GM04503 (cell line): ENCODE measurements around the gene ILK.
A peak's percentile ranks its signal among the peaks of the same experiment; 100 is the strongest.

Experiments
- DNase-seq: peaks from one replicate; pipeline ENCODE4 v3.0.0-alpha.2; 2012; ENCODE audit warnings: low read depth

The ILK gene

DNA sequence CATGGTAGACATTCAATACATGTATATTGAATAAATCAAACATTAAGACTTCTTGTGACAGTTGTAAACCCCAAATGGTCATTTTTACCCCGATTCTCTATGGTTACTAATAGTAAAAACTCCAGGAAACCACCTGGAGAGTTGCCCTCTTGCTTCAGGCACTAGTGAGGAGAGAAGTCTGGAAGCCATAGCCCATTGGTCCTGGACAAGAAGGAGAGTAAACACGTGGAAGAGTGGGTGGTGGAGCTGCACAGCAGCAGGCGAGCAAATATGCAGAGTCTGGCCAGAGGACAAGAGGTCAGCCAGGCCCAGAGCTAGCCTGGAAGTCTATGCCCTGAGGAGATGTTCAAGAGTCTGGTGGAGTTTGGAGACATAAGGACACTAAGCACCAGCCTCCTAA, 34.3 kb downstream of the ILK start:
- DNase-seq = peak; percentile 91

DNA sequence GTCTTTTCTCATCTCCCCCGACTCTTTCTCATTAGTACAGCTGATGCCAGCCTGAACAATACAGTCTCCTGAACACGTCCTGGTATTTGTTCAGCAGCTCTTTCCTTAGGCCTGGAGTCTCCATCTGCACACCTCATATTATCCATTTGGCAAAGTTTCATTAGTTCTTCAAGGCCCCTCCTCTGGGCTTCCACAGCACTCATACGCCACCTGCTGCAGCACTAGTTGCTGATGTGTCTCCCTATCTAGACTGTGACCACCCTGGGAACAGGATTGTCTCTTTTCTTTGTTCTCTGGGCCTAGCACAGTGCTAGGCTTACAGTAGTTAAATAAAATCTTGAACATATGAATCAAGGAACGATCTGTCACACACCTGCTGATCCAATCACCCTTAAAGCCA, 34.9 kb downstream of the ILK start:
- no peak for DNase-seq

DNA sequence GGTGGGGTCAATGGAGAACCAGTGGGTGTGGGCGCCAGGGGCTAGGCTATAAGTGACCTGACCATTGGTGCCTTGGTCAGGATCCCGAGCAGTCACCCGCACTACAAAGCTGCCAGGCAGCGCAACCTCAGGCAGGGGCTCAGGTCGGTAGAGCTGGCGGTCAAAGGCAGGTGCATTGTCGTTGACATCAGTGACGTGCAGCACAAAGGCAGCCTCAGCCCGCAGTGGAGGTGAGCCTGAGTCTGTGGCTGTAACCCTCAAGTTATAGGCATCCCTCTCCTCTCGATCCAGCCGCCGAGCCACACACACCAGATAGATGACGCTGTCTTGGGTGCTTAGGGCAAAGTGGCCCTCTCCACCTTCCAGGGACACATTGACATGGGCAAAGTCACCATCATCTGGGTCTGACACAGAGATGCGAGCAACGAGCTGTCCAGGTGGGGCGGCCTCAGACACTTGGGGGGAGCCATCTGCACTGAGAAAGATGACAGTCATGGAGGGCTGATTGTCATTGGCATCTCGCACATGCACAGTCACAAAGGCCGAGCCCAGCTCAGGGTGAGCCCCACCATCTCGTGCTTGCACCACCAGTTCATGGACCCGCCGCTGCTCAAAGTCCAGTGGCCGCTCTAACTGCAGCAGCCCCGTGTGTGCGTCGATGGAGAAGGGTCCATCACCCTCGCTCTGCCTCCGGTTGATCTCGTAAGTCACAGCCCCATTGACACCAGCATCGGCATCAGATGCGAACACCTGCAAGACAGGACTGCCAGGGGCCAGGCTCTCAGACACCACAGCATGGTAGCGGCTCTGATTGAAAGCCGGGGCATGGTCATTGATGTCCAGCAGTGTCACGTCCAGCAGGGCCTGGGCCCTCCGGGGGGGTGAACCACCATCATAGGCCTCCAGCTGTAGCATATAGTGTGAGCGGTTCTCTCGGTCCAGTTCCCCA, 36.7 kb downstream of the ILK start:
- no peak for DNase-seq

DNA sequence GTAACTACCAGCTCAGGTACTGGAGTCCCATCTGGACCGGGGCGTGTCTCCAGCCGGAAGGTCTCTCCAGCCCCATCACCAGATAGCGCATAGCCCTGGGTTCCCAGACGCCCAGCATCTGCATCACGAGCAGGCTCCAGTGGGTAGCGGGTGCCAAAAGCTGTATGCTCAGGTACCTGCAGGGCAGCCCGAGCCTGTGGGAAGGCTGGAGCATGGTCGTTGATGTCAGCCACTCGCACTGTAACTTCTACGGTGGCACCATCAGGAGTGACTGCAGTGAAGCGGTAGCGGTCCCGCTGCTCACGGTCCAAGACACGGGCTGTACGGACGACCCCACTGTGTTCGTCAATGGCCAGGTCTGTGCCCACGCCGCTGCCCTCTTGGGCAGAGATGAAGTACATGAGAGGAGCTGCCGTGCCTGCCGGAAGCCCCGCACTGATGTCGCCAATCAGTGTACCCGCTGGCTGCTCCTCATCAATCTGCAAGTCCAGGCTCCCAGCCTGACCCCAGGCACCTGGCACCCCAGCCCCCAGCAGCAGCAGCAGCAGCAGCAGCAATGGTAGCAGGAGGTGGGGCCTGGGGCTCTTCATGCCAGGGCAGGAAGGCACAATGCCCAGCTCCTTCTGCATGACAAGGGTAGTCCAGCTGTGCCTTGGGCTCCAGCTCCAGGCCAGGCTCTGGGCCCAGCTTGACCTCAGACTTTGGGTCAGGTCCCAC, 37.6 kb downstream of the ILK start:
- no peak for DNase-seq

DNA sequence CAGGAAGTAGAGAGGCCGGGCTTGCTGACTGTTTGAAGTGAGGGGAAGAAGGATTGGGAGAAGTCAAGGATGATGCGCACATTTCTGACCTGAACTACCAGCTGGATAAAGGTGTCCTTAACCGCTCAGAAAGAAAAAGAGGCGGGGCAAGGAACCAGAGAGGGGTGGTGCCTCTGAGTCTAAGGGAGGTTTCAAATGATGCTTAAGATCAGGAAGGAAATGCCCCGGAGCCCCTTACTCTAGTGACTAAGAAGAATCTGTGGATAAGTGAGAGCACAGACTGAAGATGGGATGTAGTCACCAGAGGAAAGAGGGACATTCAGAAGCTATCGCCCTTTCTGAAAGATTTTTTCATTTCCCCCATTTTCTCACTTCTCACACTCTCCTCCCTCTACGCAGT, 39.4 kb downstream of the ILK start:
- DNase-seq = no peak

DNA sequence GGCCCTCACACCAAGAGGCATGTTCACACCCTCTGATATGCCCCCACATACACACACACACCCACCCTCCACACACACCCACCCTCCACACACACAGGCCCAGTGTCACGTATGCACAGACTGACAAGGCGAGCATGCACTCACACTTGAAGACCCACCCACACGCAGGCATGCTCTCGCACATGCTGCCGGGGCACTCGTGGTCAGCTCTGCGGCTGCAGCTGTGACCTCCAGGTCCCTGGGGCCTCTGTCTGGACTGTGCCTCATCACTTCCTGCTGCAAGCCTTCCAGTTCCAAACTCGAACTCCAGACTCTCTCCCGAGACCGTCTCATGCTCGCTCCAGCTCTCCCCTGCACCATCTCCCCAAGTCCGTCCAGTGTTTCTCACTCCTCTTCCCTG, 42.5 kb downstream of the ILK start:
- DNase-seq = peak; percentile 49

DNA sequence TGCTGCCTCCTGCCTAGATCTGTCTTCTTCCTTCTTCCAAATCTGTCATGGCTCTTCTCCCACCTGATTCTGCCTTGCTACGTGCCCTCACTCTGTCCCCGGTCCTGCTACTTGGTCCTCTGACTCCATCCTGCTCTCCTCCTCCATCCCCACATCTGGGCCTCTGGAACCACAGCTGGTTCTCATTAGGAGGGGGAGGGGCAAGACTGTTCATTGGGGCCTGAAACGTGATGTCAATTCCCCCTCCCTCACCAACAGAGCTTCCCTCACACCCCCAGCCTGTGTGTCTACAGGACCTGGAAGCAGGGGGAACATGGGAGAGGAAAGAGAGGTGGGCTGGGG, 43.0 kb downstream of the ILK start:
- DNase-seq = peak; percentile 27

DNA sequence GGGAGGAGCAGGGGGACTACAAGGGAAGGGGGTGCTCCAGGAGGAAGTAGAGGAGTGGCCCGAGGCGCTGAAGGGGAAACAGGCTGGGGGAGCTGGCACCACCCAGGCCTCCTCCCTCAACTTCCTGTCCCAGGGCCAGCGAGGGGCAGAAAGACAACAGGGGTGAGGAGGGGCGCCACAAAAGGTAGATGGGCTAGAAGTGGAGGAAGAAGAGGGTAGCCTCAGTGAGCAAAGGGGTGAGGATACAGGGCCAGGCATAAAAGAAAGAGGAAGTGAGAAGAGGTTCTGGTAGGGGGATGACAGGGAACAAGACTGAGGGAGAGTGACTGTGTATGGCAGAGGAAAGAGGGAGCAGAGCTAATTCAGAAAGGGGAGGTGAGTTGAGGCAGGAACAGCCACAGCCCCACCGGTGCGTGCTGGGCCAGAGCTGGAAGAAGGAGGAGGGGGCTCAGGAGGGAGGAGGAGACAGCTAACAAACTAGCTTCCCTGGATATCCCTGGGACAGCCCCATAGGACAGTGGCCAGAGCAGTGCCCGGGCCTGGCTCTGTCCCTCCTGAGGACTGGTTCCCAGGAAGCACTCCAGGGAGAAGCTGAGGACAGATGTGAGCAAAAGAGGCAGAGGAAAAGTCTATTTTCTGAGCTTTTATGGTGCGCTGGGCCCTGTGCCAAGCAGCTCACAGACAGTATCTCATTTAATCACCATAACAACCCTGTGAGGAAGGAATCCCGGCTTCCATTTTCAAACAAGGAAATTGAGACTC, 43.5 kb downstream of the ILK start:
- peak; percentile 54 for DNase-seq

DNA sequence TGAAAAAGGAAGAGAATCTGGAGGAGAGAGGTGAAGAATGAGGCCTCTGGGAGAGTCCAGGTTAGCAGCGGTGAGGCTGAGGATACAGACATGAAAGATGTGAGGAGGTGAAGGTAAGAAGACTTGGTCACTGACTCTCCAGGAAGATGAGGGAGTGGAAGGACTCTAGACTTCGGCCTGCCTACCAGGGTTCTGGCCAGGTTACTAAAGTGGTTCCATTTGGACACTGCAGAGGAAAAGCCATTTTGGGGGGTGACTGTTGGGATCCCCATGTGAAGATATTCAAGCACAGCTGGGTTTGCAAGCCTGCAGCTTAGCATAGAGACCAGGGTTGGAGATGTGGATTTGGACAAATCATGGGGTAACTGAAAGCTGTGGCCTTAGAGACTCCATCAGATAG, 44.3 kb downstream of the ILK start:
- no peak for DNase-seq

DNA sequence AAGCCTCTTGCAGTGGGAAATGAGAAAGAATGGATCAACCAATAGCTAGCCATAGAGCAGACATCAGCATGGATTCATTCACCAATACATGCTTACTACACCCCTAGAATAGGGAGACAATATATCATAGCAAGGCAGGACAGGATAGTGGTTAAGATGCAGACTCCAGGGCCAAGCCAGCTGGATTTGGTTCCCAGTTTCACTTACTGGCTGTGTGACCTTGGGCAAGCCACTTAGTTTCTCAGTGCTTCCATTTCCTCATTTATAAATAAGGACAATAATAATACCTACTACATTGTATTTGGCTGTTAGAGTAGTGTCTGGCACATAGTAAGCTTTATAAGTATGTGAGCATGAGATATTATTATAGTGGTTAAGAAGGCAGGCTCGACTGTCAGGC, 44.9 kb downstream of the ILK start:
- DNase-seq = no peak

DNA sequence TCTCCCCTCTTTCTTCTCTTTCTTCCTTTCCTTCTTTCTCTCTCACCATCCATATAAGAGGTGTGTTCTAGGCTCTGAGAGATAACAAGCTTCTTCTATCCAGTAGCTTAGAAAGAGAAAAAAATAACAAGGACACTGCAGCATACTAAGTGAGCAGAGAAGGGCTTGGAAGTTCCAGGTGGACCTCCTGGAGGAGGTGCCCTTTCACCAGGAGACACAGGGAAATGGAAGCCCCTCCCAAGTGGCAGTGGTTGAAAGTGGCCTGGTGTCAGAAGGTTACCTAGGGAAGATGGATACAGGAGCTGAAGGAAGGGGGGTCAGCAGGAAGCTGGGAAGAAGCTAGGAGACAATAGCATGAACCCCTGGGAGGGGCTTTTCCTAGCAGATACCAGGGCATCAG, 46.5 kb downstream of the ILK start:
- DNase-seq = no peak

DNA sequence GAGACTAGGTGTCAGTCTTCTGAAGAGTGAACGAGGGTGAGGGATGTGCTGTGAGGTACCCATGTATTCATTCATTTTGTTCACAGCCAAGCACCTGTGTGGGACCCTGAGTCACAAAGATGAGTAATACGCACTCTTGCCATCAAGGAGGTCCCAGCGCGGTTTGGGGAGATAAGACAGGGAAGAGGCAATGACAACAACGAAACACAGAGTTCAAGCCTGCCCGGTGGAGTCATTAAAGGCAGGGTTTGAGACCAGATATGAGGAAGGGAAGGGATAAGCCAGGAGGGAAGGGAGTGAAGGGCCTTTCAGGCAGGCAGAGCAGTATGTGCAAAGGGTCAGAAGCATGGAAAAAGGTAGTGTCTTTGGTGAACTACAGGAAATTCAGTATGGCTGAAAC, 47.4 kb downstream of the ILK start:
- DNase-seq = no peak

DNA sequence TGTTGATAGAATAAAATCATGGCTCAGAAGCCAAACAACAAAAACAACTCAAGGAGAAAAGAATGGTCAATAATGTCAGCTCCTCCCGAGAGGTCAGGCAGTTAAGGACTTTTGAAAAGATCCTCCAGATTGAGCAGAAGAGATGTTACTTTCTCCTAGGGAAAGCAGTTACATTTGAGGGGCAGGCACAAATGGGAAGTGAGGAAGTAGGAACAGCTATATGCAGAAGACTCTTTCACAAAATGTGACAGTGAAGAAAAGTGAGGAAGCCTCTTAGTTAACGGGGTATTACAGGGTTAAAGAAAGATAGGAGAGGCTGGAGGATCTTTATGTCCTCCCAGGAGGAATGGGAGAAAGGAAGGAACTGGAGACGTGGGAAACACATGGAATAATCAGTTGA, 48.6 kb downstream of the ILK start:
- DNase-seq = no peak

DNA sequence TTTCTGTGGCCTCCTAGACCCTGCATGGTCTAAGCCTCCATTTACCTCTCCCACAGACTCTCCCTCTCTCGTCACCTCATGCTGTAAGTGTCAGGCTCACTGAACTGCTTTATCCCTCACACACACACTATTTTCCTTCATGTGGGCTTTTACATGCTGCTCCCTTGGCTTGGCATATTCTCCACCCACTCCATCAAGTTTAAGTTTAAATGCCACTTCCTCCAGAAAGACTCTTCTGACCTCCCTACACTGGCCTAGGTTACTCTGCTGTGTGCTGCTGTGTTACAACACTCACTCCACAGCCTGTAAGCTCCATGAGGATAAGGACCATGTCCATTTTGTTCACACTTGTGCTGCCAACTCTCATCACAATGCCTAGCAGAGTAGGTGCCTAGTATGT, 49.5 kb downstream of the ILK start:
- DNase-seq = no peak

DNA sequence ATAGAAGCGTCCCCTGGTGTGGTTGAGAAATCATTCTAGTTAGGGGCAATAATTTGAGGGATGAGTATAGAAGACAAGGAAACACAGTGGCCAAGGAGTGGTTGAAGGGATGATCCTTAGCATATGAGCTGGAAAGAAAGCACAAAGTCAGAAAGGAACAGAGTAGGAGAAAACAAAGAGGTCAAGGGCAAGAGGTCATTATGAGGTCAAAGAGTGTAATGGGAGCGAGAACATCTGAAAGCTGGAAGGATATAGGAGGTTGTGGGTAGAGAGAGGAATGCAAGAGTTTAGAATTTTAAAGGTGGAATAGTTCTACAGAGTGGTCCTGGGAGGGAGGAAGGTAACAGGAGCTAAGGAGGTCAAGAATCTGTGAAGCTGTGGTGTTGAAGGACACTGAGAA, 50.1 kb downstream of the ILK start:
- no peak for DNase-seq

DNA sequence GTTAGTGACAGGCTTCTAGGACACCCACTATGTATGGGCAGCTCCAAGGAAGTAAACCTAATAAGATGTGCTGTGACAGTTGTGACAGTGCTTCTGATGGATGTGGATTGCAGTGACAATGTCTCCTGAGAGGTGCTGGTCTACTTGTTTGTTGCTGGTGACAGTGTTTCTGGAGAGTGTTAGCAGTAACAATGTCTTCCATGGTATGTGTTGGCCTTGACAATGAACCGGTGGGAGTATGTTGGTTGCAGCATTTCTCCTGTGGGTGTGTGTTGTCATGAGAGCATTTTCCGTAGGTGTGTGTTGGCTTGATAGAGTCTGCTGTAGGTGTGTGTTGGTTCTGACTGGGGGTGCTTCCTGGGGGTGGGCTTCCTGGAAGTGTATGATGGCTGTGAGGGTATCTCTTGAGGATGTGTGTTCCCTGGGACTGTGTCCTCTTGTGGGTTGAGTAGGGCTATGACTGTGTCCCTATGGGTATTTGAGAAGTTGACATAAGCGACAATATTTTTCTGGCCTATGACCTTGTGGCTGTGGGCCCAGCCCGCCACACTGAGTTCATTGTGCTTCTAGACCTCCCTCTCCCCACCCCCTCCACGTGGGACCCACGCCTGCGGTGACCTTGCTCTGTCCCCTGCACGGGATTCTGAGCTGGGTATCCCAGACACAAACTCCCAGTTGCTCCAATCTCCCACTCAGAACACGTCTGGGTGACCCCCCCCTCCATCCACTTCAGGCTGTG, 50.9 kb downstream of the ILK start:
- DNase-seq = no peak

DNA sequence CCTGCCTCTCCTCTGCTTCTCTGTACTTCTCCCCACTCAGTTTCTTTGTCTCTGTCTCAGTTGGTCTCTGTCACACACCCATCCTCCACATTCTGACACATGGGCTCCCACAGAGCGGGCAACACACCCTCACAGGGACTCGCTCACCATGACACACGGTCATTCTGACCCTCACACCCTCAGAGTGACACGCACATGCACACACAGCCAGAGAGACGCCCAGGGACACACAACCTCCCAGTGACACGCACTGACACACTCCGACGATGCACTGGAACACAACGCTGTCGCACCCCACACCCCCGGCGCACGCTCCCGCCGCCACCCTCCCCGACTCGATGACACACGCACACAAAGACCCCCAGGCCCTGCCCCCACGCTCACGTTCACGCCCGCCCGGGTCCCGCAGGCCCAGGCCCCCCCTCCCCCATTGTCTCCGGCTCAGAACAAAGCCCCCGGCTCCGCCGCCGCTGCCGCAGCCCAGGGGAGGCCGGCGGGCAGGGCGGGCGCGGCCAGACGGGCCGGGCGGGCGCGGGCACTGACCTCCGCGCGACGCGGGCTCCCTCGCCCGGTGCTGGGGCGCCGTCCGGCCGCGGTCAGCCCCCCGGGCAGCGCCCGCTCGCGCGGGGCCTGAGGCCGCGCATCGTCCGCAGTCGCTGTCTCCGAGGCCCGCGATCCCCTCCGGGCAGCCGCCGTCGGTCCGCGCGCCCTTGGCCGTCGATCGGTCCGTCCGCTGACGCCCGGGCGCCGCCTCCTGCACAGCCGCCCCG, 51.6 kb downstream of the ILK start:
- no peak for DNase-seq

DNA sequence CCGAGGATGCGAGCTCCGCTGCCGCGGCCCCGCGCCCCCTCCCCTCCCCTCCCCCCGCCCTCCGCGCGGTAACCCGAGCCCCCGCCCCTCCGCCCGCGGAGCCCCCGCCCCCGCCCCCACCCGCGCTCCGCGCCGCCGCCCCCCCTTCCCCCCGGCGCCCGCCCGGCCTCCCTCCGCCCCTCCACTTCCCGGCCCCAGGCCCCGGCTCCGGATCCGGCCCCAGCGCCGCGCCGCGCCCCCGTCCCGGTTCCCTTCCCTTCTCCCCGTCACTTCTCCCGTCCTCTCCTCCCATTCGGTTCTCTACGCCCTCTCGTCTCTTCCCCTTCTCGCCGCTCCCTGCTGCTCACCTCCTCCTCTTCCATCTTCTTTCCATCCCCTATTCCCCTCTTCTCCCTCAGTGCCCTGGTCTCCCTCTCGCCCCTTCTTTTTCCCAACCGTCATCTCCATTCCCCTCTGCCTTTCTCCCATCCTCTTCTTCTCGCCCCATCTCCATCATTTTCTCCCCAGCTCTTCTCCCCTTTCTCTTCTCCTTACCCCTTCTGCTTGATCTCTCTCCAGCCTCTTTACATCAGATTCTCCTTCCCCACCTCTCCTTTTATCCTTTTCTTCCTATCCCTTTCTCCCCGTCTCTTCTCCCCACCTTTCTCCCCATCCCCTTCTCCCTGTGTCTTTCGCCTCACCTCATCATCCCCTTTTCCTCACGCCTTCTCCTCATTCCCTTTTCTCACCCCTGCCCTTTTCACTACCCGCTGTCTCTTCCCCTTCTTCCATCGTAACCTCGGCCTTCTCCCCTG, 52.4 kb downstream of the ILK start, which contains the start of gene DCHS1:
Gene DCHS1, minus strand, starts transcription at position 20 of the 794 bp plus-strand sequence. CDS start 14,196 bp downstream, outside the sequence.
- DNase-seq = no peak

DNA sequence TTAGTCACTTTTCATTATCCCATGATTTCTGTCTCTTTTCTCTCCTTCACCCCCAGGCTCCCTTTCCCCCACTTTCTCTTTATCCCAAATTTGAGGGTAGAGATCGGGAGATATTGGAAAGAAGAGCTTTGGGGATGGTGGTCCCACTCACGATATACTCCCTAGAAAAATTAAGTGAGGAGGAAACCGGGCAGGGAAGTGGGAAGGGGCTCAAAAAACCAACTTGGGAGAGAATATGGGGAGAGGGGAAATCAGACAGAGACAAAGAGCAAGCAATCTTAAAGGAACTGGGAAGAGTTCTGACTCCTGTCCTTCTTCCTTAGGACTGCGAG, 53.0 kb downstream of the ILK start:
- no peak for DNase-seq

DNA sequence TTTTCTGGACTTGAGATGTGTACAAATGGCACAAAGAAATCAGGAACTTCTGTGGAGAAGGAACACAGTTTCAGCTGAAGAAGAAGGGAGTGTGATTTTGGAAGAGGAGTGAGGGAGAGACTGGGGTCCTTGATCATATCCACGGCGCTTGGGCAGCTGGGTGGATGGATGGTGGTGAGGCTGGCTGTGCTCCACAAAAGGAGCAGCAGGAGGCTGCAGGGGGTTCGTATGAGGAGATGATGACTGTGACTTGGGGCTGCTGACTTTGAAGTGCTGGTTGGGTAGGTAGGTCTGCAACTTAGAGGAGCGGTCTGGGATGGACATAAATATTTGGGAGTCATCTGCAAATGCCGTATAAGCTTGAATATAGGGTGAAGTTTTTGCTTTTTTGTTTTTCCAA, 53.4 kb downstream of the ILK start:
- DNase-seq = no peak

DNA sequence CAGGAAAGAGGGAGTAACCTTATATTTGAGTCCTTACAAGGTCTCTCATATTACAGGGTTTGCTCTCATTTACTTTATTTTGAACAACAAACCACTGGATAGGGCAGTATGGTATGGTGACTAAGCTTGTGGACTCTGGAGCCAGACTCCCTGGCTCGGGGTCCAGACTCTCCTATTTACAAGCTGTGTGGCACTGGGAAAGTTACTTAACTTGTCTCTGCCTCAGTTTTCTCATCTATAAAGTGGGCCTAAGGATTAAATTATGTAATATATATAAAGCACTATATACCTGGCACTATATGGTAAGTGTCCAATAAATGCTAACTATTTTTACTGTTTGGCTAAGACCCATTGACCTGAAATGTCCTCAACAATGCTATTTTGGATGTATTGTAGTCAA, 53.8 kb downstream of the ILK start:
- no peak for DNase-seq
